ENCODE results near the gene NKRF. TPM values are rescaled to one million over a fixed set of nuclear protein-coding genes. Genes with fewer than 3 reads are reported as not detected.

The NKRF gene
- polyA plus RNA-seq, 1 donor: 8.5 TPM

Other genes starting within 250 kb of the NKRF start
- 13.2 TPM for gene SLC25A43, start 207.1 kb downstream of the NKRF start, polyA plus RNA-seq
- 559 TPM for gene SLC25A5, start 138.0 kb downstream of the NKRF start, polyA plus RNA-seq
- 24.5 TPM for gene STEEP1, start 41.0 kb downstream of the NKRF start, polyA plus RNA-seq
- gene UBE2A, start 31.9 kb downstream of the NKRF start, polyA plus RNA-seq: 61.6 TPM
- 29.2 TPM for gene SEPTIN6, start 86.7 kb upstream of the NKRF start, polyA plus RNA-seq
- 4.4 TPM for gene SOWAHD, start 152.2 kb upstream of the NKRF start, polyA plus RNA-seq
- gene RPL39, start 185.2 kb upstream of the NKRF start, polyA plus RNA-seq: 4,156 TPM
- gene UPF3B, start 246.5 kb upstream of the NKRF start, polyA plus RNA-seq: 17.0 TPM

All from large intestine (tissue), 1 donor.